Esophagus muscularis mucosa (tissue), 3 donors: ENCODE data around the gene TTC12.

Experiments used
- POLR2A ChIP-seq: fragments of 450-650 bp; IDR thresholded peaks from one replicate; pipeline ENCODE4 v1.6.1; 2017; ENCODE audit warnings: antibody characterized with exemption, moderate library complexity, mild to moderate bottlenecking, low read depth
- POLR2AphosphoS5 ChIP-seq, 2 donors: sonication (generic); formaldehyde crosslinking; IDR thresholded peaks; one replicate each; pipeline ENCODE4 v1.6.1; 2017; ENCODE audit warnings: antibody characterized with exemption in 2 of 2
- TF ChIP-seq, protein P1 (sequence below), 3 experiments: fragments of 200-600 bp in 2 of 3; fragments of 450-650 bp in 1 of 3; sonication (generic) in 2 of 3; IDR thresholded peaks; one replicate each; pipeline ENCODE4 v1.5.1; 2017 to 2019; ENCODE audit warnings: antibody characterized with exemption in 3 of 3, mild to moderate bottlenecking in 2 of 3, moderate library complexity in 1 of 3

DNA sequence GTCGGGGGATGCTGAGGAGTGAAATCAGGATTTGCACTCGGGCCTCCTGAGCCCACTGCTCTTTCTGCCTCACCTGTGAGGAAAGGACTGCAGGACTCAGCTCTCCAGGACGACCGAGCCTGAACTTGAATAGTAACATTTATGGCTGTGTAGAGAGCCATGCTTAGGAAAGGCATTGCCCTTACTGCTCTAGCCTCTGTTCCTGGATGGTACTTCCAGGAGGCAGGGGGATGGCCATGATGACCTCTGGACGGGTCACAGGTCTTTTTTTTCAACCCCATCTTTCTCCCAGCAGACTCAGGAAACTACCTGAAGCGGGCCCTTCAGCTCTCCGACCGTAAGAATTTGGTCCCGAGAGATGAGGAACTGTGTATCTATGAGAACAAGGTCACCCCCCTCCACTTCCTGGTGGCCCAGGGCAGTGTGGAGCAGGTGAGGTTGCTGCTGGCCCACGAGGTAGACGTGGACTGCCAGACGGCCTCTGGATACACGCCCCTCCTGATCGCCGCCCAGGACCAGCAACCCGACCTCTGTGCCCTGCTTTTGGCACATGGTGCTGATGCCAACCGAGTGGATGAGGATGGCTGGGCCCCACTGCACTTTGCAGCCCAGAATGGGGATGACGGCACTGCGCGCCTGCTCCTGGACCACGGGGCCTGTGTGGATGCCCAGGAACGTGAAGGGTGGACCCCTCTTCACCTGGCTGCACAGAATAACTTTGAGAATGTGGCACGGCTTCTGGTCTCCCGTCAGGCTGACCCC lies 84.5 kb downstream of the TTC12 start:
- TF ChIP-seq, protein P1, sequence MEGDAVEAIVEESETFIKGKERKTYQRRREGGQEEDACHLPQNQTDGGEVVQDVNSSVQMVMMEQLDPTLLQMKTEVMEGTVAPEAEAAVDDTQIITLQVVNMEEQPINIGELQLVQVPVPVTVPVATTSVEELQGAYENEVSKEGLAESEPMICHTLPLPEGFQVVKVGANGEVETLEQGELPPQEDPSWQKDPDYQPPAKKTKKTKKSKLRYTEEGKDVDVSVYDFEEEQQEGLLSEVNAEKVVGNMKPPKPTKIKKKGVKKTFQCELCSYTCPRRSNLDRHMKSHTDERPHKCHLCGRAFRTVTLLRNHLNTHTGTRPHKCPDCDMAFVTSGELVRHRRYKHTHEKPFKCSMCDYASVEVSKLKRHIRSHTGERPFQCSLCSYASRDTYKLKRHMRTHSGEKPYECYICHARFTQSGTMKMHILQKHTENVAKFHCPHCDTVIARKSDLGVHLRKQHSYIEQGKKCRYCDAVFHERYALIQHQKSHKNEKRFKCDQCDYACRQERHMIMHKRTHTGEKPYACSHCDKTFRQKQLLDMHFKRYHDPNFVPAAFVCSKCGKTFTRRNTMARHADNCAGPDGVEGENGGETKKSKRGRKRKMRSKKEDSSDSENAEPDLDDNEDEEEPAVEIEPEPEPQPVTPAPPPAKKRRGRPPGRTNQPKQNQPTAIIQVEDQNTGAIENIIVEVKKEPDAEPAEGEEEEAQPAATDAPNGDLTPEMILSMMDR (IDR thresholded peaks at IDR 0.05): no peak
- TF ChIP-seq POLR2AphosphoS5 (IDR thresholded peaks at IDR 0.05) (no peak), POLR2A (no peak)
